HL-60 (cell line): ENCODE data around the gene SLC30A1.

Experiments used
- DNase-seq, 2 experiments: peaks; one replicate each; pipeline ENCODE4 v3.0.0-alpha.2; 2010 to 2020; ENCODE audit warnings: low read depth in 1 of 2, low spot score in 1 of 2
- H3K27ac ChIP-seq: fragments of 250-450 bp; sonication (Bioruptor Pico); replicated peaks from 2 replicates; pipeline ENCODE4 v1.5.1; 2020; ENCODE audit warnings: mild to moderate bottlenecking, moderate library complexity
- H3K27me3 ChIP-seq: fragments of 250-450 bp; sonication (Bioruptor Pico); 2 replicates; pipeline ENCODE4 v1.5.1; 2021; ENCODE audit warnings: mild to moderate bottlenecking, moderate library complexity; ENCODE audit not compliant: insufficient read depth, poor library complexity, severe bottlenecking
- H3K4me3 ChIP-seq: replicated peaks from 2 replicates; pipeline ENCODE4 v1.5.1; 2011; ENCODE audit warnings: mild to moderate bottlenecking, control low read depth, low read length; ENCODE audit not compliant: insufficient read depth
- GABPA ChIP-seq: IDR thresholded peaks from 2 replicates; pipeline ENCODE4 v1.6.1; 2012; ENCODE audit warnings: low read depth
- POLR2AphosphoS5 ChIP-seq: IDR thresholded peaks from 2 replicates; pipeline ENCODE4 v1.6.1; 2012; ENCODE audit warnings: low read depth
- REST ChIP-seq: IDR thresholded peaks from 2 replicates; pipeline ENCODE4 v1.6.1; 2012; ENCODE audit warnings: low read depth; ENCODE audit not compliant: insufficient replicate concordance
- SPI1 ChIP-seq: IDR thresholded peaks from 2 replicates; pipeline ENCODE4 v1.6.1; 2012; ENCODE audit warnings: low read depth, mild to moderate bottlenecking, borderline replicate concordance
- TF ChIP-seq, protein P1 (sequence below): IDR thresholded peaks from one replicate; pipeline ENCODE4 v1.5.1; 2011; ENCODE audit warnings: low read length, control low read depth, inconsistent platforms; ENCODE audit not compliant: insufficient read depth

SLC30A1 gene

DNA sequence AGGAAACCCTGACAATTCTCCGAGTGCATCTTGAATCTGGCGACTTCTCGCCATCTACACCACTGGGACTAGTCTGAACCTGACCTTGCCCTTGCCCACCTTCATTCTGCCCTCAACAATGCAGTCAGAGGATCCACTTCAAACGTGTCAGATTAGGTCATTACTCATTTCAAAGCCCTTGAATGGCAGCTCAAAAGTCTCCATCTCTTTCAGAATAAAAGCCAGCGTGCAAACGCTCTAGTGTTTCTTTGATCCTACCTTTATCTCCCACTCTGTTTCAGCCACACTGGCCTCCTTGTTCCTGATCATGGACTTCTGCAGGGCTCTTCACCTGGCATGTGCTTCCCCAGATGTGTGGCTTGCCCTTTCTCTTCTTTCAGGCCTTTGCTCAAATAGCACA, 31.3 kb downstream of the SLC30A1 start:
- Histone ChIP-seq H3K27me3 (no peaks in the 10 kb centered on the region), H3K27ac (no peak overlapping the region), H3K4me3 (no peak overlapping the region)
- TF ChIP-seq POLR2AphosphoS5 (no peak), REST (no peak), GABPA (no peak), SPI1 (no peak)
- TF ChIP-seq, protein P1, sequence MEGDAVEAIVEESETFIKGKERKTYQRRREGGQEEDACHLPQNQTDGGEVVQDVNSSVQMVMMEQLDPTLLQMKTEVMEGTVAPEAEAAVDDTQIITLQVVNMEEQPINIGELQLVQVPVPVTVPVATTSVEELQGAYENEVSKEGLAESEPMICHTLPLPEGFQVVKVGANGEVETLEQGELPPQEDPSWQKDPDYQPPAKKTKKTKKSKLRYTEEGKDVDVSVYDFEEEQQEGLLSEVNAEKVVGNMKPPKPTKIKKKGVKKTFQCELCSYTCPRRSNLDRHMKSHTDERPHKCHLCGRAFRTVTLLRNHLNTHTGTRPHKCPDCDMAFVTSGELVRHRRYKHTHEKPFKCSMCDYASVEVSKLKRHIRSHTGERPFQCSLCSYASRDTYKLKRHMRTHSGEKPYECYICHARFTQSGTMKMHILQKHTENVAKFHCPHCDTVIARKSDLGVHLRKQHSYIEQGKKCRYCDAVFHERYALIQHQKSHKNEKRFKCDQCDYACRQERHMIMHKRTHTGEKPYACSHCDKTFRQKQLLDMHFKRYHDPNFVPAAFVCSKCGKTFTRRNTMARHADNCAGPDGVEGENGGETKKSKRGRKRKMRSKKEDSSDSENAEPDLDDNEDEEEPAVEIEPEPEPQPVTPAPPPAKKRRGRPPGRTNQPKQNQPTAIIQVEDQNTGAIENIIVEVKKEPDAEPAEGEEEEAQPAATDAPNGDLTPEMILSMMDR, result no peak
- no peak for DNase-seq

DNA sequence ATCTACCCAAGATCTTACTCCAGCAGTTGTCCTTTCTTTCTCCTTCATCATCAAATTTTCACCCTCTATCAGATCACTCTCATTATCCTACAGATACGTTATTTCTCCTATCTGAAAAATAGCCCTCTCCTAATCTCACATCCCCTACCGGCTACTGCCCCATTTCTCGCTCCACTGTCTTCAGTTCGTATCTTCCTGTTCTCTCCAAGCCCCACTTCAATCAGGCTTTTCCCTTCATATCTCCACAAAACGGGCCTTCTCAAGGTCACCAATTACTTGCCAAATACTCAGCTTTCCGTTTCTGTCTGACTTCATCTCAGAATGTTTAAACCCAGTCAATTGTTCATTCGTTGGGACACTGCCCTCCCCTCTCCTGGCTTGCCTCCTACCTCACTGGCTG, 32.4 kb downstream of the SLC30A1 start:
- Histone ChIP-seq H3K4me3 (no peak overlapping the region), H3K27me3 (no peaks in the 10 kb centered on the region), H3K27ac (no peak overlapping the region)
- no peak for DNase-seq
- TF ChIP-seq, protein P1, result no peak
- no peak for TF ChIP-seq POLR2AphosphoS5
- TF ChIP-seq SPI1, result no peak
- no peak for TF ChIP-seq REST

- no peak overlapping the region for H3K27ac ChIP-seq
- no peaks in the 10 kb centered on the region for H3K27me3 ChIP-seq
- H3K4me3 ChIP-seq, result no peak overlapping the region
- DNase-seq, result no peak
- TF ChIP-seq SPI1 (no peak), POLR2AphosphoS5 (no peak), GABPA (no peak), REST (no peak)
- TF ChIP-seq, protein P1, result no peak
Observed at GRCh38 chr1:211543025-211543424, 35.9 kb downstream of the SLC30A1 start.
